H9 (cell line): ENCODE results near the gene SLC35F3. TPM values are rescaled to one million over a fixed set of nuclear protein-coding genes. Genes with fewer than 3 reads are reported as not detected.

Experiments used
- DNase-seq: peaks from one replicate; pipeline ENCODE4 v3.0.0-alpha.2; 2017
- H2AFZ ChIP-seq: one replicate; pipeline ENCODE4 v1.6.1; 2013; ENCODE audit warnings: mild to moderate bottlenecking, low read length, control low read depth, moderate library complexity
- H2AK5ac ChIP-seq: 2 replicates; pipeline ENCODE4 v1.6.1; 2013; ENCODE audit warnings: low read length, control low read depth, mixed read lengths; ENCODE audit not compliant: insufficient read length
- H2BK120ac ChIP-seq: one replicate; pipeline ENCODE4 v1.6.1; 2013; ENCODE audit warnings: low read depth, mild to moderate bottlenecking, low read length, control low read depth, inconsistent platforms; ENCODE audit not compliant: poor library complexity, severe bottlenecking
- H2BK12ac ChIP-seq: 2 replicates; pipeline ENCODE4 v1.6.1; 2013; ENCODE audit warnings: low read length, control low read depth, mixed read lengths, low read depth; ENCODE audit not compliant: insufficient read length
- H2BK15ac ChIP-seq: 2 replicates; pipeline ENCODE4 v1.6.1; 2013; ENCODE audit warnings: low read depth, low read length, control low read depth
- H2BK20ac ChIP-seq: one replicate; pipeline ENCODE4 v1.6.1; 2013; ENCODE audit warnings: low read depth, mild to moderate bottlenecking, low read length, control low read depth, inconsistent platforms; ENCODE audit not compliant: poor library complexity, severe bottlenecking
- H2BK5ac ChIP-seq: 2 replicates; pipeline ENCODE4 v1.6.1; 2013; ENCODE audit warnings: low read length, control low read depth, mixed read lengths; ENCODE audit not compliant: insufficient read length
- H3K14ac ChIP-seq: 2 replicates; pipeline ENCODE4 v1.6.1; 2013; ENCODE audit warnings: low read length, control low read depth; ENCODE audit not compliant: insufficient read depth
- H3K18ac ChIP-seq: 2 replicates; pipeline ENCODE4 v1.6.1; 2013; ENCODE audit warnings: low read depth, mild to moderate bottlenecking, mixed read lengths, low read length, control low read depth; ENCODE audit not compliant: insufficient read length
- H3K23ac ChIP-seq: 2 replicates; pipeline ENCODE4 v1.6.1; 2013; ENCODE audit warnings: low read length, control low read depth, mixed read lengths, low read depth; ENCODE audit not compliant: insufficient read length
- H3K23me2 ChIP-seq: 2 replicates; pipeline ENCODE4 v1.6.1; 2013; ENCODE audit warnings: low read depth, mild to moderate bottlenecking, mixed read lengths, low read length, control low read depth; ENCODE audit not compliant: insufficient read length, poor library complexity, severe bottlenecking
- H3K27ac ChIP-seq: 2 replicates; pipeline ENCODE4 v1.5.1; 2013; ENCODE audit warnings: low read length, control low read depth, mixed read lengths, low read depth; ENCODE audit not compliant: insufficient read length
- H3K27me3 ChIP-seq: 2 replicates; pipeline ENCODE4 v1.6.1; 2013; ENCODE audit warnings: low read length, control low read depth, inconsistent platforms; ENCODE audit not compliant: insufficient read depth
- H3K4ac ChIP-seq: 2 replicates; pipeline ENCODE4 v1.6.1; 2013; ENCODE audit warnings: low read depth, mild to moderate bottlenecking, control low read depth, inconsistent platforms, low read length, moderate library complexity
- H3K4me1 ChIP-seq: 2 replicates; pipeline ENCODE4 v1.6.1; 2013; ENCODE audit warnings: low read length, control low read depth, inconsistent platforms; ENCODE audit not compliant: insufficient read depth
- H3K4me2 ChIP-seq: 2 replicates; pipeline ENCODE4 v1.6.1; 2013; ENCODE audit warnings: low read length, control low read depth, mixed read lengths; ENCODE audit not compliant: insufficient read length, insufficient read depth
- H3K56ac ChIP-seq: 2 replicates; pipeline ENCODE4 v1.6.1; 2013; ENCODE audit warnings: low read depth, mild to moderate bottlenecking, mixed read lengths, low read length, control low read depth; ENCODE audit not compliant: insufficient read length
- H3K79me1 ChIP-seq: 2 replicates; pipeline ENCODE4 v1.6.1; 2013; ENCODE audit warnings: low read depth, mild to moderate bottlenecking, moderate library complexity, low read length, control low read depth, inconsistent platforms; ENCODE audit not compliant: insufficient read depth, poor library complexity, severe bottlenecking
- H3K79me2 ChIP-seq: 2 replicates; pipeline ENCODE4 v1.6.1; 2013; ENCODE audit warnings: low read length, control low read depth, inconsistent platforms; ENCODE audit not compliant: insufficient read depth
- H3K9ac ChIP-seq: 2 replicates; pipeline ENCODE4 v1.6.1; 2013; ENCODE audit warnings: low read length, control low read depth, mixed read lengths; ENCODE audit not compliant: insufficient read length; ENCODE audit errors: extremely low read depth
- H3K9me3 ChIP-seq: one replicate; pipeline ENCODE4 v1.6.1; 2013; ENCODE audit warnings: low read depth, low read length, inconsistent platforms; ENCODE audit not compliant: control insufficient read depth
- H3T11ph ChIP-seq: one replicate; pipeline ENCODE4 v1.6.1; 2013; ENCODE audit warnings: mild to moderate bottlenecking, low read length, control low read depth, inconsistent platforms
- H4K20me1 ChIP-seq: one replicate; pipeline ENCODE4 v1.6.1; 2013; ENCODE audit not compliant: control insufficient read depth, insufficient read length, insufficient read depth
- H4K5ac ChIP-seq: 2 replicates; pipeline ENCODE4 v1.6.1; 2013; ENCODE audit warnings: low read depth, mild to moderate bottlenecking, mixed read lengths, low read length, control low read depth; ENCODE audit not compliant: insufficient read length
- H4K8ac ChIP-seq: replicated peaks from 2 replicates; pipeline ENCODE4 v1.6.1; 2013; ENCODE audit warnings: low read length, control low read depth, mixed read lengths, low read depth; ENCODE audit not compliant: insufficient read length
- H4K91ac ChIP-seq: 2 replicates; pipeline ENCODE4 v1.6.1; 2013; ENCODE audit warnings: low read depth, mild to moderate bottlenecking, moderate library complexity, mixed read lengths, low read length, control low read depth; ENCODE audit not compliant: insufficient read length
- H3K27ac Mint-ChIP-seq, 3 experiments: 2 replicates in 2 of 3; 3 replicates in 1 of 3; pipeline ENCODE4 v1.8.0; 2020 to 2021; ENCODE audit warnings: mixed read lengths in 3 of 3, mild to moderate bottlenecking in 1 of 3, moderate library complexity in 1 of 3
- H3K27me3 Mint-ChIP-seq: 2 replicates; pipeline ENCODE4 v1.8.0; 2021; ENCODE audit warnings: low read depth, mild to moderate bottlenecking, moderate library complexity, mixed read lengths
- H3K36me3 Mint-ChIP-seq, 3 experiments: 2 replicates in 2 of 3; 3 replicates in 1 of 3; pipeline ENCODE4 v1.8.0; 2020 to 2021; ENCODE audit warnings: low read depth in 3 of 3, mixed read lengths in 3 of 3; ENCODE audit not compliant: insufficient read depth in 1 of 3
- H3K4me1 Mint-ChIP-seq, 2 experiments: 2 replicates each; pipeline ENCODE4 v1.8.0; 2020; ENCODE audit warnings: mixed read lengths in 2 of 2
- H3K4me3 Mint-ChIP-seq, 2 experiments: 2 replicates in 1 of 2; 3 replicates in 1 of 2; pipeline ENCODE4 v1.8.0; 2020 to 2021; ENCODE audit warnings: mild to moderate bottlenecking in 2 of 2, mixed read lengths in 2 of 2, moderate library complexity in 1 of 2
- H3K9me3 Mint-ChIP-seq, 2 experiments: 2 replicates in 1 of 2; 3 replicates in 1 of 2; pipeline ENCODE4 v1.8.0; 2020; ENCODE audit warnings: mild to moderate bottlenecking in 2 of 2, mixed read lengths in 2 of 2, moderate library complexity in 1 of 2
- WGBS: extraction: QIAGEN DNeasy Blood & Tissue Kit; methylation state at CpG from one replicate; pipeline ENCODE4 v1.1.7; 2013; ENCODE audit warnings: missing lambda C conversion rate, low lambda C conversion rate, mixed read lengths; ENCODE audit not compliant: insufficient read length; ENCODE audit errors: extremely low coverage; 5-methylcytosine and 5-hydroxymethylcytosine counted together
- total RNA-seq: library from RNA; stranded (reverse); gene quantifications from 2 replicates; pipeline ENCODE4 v1.2.1, GENCODE V29; 2021
- TF ChIP-seq, protein P1 (sequence below): fragments of 200-600 bp; sonication (generic); conservative IDR thresholded peaks from 3 replicates; pipeline ENCODE4 v1.8.0; 2021; ENCODE audit warnings: antibody characterized with exemption, mild to moderate bottlenecking

SLC35F3 gene
- total RNA-seq, 1 experiment from 2014 or later = 0.81 TPM

DNA sequence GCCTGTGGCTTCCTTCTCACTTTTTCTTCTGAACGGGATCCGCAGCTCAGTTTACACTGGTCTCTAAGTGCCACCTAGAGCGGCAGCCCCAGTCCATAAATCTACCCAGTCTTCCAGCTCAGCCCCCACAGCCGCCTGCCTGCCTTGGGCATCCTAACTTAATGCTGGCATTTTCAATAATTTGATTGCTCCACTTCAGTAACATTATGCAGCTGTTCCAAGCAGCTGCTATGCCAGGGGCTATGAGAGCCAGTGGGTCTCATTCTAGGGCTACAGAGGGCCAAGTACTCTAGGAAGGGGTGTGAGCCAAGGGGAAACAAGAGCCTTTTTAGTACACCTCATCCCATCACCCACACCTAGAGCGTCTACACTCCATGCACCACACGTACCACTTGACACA lies 420.3 kb downstream of the SLC35F3 start:
- peaks cover 36% of the 10 kb centered on the region for H3K27me3 Mint-ChIP-seq
- TF ChIP-seq, protein P1, sequence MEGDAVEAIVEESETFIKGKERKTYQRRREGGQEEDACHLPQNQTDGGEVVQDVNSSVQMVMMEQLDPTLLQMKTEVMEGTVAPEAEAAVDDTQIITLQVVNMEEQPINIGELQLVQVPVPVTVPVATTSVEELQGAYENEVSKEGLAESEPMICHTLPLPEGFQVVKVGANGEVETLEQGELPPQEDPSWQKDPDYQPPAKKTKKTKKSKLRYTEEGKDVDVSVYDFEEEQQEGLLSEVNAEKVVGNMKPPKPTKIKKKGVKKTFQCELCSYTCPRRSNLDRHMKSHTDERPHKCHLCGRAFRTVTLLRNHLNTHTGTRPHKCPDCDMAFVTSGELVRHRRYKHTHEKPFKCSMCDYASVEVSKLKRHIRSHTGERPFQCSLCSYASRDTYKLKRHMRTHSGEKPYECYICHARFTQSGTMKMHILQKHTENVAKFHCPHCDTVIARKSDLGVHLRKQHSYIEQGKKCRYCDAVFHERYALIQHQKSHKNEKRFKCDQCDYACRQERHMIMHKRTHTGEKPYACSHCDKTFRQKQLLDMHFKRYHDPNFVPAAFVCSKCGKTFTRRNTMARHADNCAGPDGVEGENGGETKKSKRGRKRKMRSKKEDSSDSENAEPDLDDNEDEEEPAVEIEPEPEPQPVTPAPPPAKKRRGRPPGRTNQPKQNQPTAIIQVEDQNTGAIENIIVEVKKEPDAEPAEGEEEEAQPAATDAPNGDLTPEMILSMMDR = no peak
- Histone ChIP-seq H3K79me2 (no peaks in the 10 kb centered on the region), H3K9me3 (no peaks in the 10 kb centered on the region), H4K91ac (no peak overlapping the region), H3K4me2 (no peak overlapping the region), H2BK5ac (no peak overlapping the region), H2AK5ac (no peak overlapping the region), H3K56ac (no peak overlapping the region), H2AFZ (no peak overlapping the region), H3K23ac (no peak overlapping the region), H2BK12ac (no peak overlapping the region), H3K4me1 (no peaks in the 10 kb centered on the region), H2BK15ac (no peak overlapping the region), H4K5ac (no peak overlapping the region), H3K4ac (no peak overlapping the region), H2BK20ac (no peak overlapping the region), H3K23me2 (no peaks in the 10 kb centered on the region), H4K20me1 (no peaks in the 10 kb centered on the region), H3K27ac (no peak overlapping the region), H3K18ac (no peak overlapping the region), H3T11ph (no peak overlapping the region), H3K14ac (no peak overlapping the region), H4K8ac (no peak overlapping the region), H2BK120ac (no peak overlapping the region), H3K27me3 (no peaks in the 10 kb centered on the region), H3K9ac (no peak overlapping the region), H3K79me1 (no peaks in the 10 kb centered on the region)
- no peak for DNase-seq
- no peaks in the 10 kb centered on the region for H3K36me3 Mint-ChIP-seq
- WGBS = no CpG with 5 or more reads among the region's 6 CpGs
- H3K4me3 Mint-ChIP-seq = no peak overlapping the region
- no peak overlapping the region; a peak in 2 of 7 replicates for H3K27ac Mint-ChIP-seq
- H3K4me1 Mint-ChIP-seq = peaks cover 10 to 14% of the 10 kb centered on the region in 2 experiments
- H3K9me3 Mint-ChIP-seq = no peaks in the 10 kb centered on the region
